ENCODE data around the gene DMXL2.
"Not testable (repeated sequence)": the region's sequence is repeated elsewhere in the genome, so short reads cannot be mapped to it uniquely, and the experiment has no call there.

DMXL2 gene

DNA sequence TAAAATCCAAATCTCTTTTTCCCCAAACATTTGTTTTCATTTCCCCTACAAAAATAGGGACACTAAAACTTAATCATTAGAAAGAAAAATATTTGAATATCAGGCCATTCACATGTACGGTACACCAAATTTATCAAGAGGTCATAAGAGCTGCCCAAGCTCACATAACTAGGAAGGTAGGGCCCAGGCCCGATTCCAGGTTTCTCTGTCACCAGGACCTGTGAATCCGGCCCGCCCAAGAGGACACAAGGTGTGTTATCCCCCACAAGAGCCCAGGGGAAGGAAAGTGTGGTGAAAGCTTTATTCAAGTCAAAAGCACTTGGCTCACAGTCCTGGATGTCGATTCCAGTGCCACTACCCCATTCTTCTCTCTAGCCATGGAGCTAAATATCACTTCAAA lies 130.6 kb downstream of the DMXL2 start:
- no peak for DNase-seq

DNA sequence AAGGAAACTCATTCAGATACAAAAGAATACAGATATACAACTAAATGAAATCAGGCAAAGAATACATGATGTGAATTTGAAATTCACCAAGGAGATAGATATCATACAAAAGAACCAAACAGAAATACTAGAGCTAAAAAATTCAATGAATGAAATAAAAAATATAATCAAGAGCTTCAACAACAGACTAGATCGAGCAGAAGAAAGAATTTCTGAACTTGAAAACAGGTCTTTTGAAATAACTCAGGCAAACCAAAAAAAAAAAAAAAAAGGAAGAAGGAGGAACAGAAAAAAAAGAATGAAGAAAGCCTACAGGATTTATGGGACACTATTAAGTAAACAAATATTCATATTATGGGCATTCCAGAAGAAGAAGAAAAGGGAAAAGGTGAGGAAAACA lies 137.8 kb downstream of the DMXL2 start:
- DNase-seq = no peak

DNA sequence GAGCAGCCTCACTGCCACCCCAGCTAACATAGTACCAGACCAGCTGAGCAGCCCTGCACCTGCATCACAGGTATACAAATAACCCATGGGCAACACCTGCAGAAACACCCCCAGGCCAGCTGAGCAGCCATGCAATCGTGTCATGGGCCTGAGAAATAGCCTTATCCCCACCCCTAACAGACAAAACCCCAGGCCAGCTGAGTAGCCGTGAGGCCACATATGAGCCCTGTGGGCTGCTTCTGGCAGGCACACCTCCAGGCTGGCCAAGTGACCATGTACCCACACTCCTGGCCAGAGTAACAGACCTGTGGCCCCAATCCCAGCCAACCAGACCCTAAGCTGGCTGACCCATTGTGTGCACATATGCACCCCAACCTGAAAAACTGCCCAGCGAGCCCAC lies 138.6 kb downstream of the DMXL2 start:
- no peak for DNase-seq

DNA sequence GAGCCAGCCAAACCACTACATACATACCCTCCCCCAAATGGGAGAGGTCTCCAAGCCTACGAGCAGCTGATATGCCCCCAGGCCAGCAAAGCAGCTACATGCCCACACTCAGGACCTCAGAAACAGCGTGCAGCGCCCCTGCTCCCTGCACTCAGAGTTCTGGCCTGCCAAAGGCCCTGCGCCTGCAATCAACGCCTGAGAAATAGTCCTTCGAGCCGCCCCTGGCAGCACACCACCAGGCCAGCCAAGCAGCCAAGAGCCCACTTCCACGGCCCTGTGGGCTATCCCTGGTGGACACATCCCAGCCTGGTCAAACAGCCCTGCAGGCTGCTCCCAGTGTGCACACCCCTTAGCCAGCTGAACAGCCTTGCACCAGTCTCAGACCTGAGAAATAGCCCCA lies 139.1 kb downstream of the DMXL2 start:
- no peak for DNase-seq

DNA sequence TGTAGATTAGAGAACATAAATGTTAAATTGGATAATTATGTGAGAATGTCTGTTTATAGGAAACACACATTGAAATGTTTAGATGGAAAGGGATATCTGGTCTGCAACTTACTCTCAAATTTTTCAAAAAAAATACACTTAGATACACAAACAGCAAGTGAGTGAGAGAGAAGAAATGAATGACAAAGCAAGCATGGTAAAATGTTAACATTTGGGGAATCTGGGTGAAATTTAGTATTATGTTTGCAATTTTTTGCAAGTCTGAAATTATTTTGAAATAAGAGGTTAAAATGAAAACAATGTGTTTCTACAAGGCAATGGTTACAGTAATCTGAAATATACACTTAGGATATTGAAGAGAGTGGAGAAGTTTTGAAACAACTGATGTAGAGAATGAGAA lies 146.8 kb downstream of the DMXL2 start:
- DNase-seq = no peak

DNA sequence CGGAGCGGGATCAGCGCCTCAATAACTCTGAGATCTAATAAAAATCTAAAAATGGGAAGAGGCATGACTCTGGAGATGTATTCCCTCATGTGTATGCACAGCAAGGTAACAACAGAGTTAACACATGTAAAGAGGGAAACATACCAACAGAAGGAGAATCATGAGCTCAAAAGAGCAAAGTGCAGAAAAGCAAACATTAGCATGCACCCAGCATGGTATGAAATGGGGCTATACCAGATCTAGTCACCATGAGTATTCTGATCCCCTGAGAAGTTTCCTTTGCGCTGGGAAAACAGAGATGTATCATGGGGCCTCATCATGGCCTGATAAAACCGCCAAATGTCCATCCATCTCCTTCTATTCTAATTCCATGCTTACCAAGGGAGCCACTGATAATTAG lies 152.1 kb downstream of the DMXL2 start:
- DNase-seq = no peak

DNA sequence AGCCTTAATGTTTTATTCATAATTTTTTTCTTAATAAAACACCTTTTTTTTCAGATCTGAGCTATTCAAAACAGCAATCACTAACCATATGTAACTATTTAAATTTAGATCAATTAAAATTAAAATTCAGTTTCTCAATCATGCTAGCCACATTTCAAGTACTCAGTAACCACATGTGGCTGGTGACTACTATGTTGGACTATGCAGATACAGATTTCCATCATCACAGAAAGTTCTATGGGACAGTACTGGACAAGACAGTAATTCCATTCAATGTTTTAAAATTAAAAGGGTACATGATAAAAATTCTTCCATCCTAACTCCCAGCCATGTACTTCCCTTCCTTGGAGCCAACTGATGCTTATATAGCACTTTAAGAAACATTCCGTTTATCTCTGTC lies 161.8 kb downstream of the DMXL2 start:
- DNase-seq = no peak

DNA sequence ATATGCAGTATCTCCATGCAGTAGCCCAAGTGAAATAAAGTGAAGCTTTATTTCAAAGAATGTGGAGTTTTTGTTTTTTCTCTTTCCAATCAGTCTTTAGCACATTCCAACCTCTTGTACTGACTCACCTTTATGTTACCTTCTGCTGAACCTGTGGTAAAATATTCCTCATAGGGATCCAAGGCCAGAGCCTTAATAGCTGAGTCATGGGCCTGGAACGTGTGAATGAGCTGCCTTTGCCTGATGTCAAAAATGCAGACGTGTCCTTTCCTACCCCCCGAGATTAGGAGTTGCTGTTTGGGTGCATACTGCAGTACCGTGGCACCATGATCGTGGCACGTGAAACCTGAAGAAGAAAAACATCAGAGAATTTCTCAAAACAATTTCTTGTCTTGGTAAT lies 172.6 kb downstream of the DMXL2 start:
- no peak for DNase-seq

DNA sequence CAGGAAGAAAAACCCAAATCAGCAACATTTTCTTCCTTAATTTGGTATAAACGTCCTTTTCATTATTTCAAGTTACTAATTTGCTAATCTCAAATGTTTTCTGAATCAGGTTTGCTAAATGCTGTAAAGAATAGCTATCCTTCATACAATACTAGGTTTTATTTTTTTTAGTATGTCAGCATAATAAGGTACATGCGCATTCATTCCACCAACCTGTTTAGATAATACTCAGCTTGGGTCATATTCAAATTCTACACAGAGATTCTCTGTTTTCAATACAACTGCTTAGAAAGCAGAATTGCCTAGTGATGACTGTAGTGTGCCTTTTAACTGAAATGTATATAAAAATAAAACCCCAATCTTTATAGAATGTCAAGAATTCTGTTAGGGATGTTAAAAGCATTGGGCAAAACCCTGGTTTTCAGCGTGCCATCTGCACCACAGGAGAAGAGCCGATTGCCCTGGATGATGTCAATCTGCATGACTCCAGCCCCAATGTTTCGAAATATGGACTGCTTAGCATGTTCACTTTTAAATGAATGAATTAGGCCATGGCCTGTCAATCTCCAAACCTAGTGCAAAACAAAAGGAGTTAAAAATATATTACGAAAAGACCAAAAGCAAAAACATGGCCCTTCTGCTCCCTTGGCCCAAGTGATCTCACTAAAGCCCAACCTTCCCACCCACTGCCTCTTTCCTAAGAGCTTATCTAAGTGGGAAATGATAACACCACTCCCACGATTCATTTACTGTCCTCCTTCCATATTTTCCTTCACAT lies 173.8 kb downstream of the DMXL2 start:
- DNase-seq = no peak

DNA sequence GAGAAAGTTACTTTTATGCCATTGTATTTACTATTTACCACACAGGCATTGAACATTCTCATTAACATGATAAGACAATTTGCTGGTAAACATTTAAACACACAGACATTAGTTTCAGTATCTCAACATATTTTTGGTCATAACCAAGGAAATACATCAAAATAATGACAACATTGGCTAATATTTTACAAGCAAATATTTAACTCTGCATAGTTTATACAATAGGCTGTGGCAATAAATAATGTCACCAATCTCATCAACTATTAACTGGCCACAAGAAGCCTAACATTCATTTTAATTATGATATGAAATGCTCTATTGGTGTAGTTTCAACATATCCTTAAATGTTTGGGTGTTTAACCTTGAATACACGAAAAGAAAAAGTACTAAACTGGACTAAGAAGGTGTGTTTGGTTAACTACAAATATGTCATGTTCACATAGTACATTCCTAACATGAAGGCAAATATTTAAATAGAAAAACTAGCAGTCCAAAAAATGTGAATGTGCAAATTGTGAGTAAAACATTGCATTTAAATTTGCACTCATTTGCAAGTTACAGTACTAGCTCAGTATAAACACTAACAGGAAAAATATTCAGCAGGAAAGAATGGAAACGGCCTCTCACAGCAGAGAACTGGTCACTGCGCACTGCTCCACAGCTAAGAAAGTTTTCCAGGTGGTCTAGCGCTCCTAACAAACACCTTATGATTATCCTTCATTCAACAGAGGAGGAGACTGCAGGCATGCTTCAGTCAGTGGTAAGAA lies 174.5 kb downstream of the DMXL2 start:
- DNase-seq = no peak

DNA sequence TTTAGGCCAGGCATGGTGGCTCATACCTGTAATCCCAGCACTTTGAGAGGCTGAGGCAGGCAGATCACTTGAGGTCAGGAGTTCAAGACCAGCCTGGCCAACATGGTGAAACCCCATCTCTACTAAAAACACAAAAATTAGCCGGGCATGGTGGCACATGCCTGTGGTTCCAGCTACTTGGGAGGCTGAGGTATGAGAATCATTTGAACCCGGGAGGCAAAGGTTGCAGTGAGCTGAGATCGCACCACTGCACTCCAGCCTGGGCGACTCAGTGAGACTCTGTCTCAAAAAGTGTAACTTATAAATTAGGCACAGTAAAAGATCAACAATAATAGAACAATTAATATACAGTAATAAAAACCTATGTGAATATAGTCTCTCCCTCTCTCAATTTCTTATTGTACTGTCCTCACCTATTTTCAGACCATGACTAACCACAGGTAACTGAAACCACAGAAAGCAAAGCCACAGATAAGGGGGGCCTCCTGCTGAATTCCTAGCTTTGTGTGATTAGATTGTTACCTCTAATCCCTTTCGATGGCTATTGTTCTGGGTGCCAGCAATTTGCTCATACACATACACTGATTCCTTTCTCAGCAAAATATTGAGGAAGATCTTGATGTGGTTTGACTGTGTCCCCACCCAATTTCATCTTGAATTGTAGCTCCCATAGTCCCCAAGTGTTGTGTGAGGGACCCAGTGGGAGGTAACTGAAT lies 176.4 kb downstream of the DMXL2 start:
- DNase-seq = not testable (repeated sequence)

DNA sequence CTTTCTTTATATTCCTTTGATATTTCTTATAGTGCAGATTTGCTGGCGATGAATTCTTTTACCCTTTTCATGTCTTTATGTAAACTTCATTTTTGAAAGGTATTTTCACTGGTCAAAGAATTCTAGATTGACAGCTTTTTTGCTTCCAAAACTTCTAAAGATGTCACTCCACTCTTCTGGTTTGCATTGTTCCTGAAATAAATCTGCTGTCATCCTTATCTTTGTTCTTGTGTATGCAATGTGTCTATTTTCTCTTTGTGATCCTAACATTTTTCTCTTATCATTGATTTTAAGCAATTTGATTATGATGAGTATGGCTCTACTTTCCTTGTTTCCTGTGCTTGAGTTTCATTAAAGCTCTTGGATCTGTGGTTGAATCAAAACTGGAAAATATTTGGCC lies 177.8 kb downstream of the DMXL2 start:
- DNase-seq = no peak

DNA sequence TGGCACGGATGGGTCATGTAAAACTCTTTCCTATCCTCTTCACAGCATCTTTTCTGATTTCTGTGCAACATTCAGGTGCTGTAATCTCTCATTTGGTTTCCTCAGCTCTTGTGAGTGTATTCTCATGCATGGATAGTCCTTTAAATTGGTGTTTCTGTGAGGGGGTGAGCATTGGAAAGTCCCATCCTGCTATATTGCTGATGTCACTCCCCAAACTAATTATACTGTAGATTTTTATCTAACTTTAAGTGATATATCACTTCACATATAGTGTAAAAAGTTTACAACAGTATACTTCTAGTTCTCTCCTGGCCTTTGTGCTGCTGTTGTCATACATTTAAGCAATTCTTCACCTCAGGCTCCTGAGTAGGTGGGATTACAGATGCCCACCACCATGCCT lies 178.5 kb downstream of the DMXL2 start:
- DNase-seq = no peak

DNA sequence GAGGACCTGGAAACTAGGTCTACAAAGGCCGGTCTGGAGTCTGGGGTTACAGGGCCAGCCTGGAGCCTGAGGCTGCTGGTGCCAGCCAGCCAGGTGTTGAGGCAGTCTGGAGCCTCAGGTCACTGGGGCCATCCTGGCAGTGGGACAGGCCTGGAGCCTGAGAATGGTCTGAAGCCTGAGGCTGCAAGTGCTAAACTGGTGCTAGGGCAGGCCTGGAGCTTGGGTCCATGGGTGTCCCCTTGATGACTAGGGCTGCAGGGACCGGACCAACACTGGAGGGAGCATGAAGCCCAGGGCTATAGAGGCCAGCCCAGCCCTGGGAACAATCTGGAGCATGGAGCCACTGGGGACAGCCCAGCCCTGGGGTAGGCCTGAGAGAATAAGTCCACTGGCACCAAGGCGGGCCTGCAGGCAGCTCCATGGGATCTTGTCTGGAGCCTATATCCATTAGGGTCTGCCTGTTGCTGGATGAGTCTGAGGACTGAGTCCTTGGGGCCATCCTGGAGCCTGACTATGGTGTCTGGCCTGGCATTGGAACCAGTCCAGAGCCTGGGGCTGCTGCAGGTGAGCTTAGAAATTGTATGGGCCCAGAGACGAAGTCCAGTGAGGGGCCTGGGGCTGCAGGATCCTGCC lies 179.2 kb downstream of the DMXL2 start:
- no peak for DNase-seq

DNA sequence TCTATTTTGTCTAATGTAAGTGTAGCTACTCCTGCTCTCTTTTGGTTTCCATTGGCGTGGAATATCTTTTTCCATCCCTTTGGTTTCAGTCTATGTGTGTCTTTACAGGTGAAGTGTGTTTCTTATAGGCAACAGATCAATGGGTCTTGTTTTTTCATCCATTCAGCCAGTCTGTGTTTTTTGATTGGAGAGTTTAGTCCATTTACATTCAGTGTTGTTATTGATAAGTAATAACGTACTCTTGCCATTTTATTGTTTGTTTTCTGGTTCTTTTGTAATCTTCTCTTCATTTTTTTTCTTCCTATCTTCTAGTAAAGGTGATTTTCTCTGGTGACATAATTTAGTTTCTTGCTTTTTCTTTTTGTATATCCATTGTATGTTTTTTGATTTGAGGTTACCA lies 184.0 kb downstream of the DMXL2 start:
- DNase-seq = no peak

DNA sequence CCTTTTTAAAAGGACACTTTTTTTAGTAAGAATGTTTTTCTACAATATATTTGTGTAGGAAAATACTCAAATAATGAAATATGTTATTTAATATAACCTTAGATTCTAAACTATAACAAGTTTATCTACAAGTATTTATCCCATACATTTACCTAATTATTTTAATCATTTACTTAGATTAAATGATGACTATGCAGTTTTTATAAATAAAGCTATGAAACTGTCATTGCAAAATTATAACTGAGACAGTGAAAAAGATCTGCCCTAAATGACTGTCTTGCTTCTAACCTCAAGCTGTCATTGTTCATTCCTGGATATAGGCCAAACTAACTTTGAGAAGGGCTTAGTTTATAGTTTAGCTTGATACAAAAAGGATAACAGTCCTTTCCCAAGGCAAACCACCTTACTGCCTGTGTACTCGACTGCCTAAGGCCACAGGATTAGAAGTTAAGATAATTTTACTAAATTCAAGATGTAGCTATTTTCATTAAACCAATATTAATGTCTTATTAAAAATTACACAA lies 197.0 kb downstream of the DMXL2 start:
- DNase-seq = no peak

DNA sequence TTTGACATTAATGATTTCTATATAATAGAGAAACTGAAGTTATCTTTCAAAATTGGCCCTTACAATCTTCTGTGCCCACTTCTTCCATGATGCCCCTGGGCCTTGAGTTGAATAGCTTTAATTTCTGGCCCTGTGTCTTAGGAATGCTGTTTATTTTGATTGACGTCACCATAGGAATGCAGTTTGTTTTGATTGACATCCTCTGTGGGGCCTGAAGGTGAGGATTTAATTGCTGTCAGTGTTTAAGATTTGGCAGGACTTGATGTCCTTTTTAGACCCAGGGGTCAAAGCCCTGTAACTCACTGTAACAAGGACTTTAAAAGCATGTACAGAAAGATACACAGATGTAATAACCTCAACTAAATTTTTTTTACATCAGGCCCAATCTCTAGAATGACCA lies 197.8 kb downstream of the DMXL2 start:
- no peak for DNase-seq

DNA sequence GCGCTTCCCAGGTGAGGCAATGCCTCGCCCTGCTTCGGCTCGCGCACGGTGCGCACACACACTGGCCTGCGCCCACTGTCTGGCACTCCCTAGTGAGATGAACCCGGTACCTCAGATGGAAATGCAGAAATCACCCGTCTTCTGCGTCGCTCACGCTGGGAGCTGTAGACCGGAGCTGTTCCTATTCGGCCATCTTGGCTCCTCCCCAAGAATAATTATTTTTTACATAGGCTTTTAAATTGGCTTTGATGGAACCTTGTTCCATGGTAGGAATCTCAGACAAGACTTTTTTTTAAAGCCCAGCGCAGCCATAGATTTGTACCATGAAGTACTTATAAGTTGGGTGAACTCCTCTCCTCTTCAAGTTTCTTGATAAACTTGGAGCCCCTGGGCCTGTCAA lies 199.5 kb downstream of the DMXL2 start:
- DNase-seq = not testable (repeated sequence)

DNA sequence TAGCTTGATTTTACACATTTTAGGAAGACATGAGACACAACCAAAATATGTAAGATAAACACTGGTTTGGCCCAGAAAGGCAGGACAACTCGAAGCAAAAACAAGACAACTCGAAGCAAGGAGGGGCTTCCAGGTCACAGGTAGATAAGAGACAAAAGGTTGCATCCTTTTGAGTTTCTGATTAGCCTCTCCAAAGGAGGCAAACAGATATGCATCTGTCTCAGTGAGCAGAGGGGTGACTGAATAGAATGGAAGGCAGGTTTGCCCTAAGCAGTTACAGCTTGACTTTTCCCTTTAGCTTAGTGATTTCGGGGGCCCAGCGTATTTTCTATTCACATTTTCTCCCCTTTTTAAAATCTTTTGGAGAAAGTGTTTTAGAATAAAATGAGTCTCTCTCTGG lies 206.4 kb downstream of the DMXL2 start:
- DNase-seq = no peak

DNA sequence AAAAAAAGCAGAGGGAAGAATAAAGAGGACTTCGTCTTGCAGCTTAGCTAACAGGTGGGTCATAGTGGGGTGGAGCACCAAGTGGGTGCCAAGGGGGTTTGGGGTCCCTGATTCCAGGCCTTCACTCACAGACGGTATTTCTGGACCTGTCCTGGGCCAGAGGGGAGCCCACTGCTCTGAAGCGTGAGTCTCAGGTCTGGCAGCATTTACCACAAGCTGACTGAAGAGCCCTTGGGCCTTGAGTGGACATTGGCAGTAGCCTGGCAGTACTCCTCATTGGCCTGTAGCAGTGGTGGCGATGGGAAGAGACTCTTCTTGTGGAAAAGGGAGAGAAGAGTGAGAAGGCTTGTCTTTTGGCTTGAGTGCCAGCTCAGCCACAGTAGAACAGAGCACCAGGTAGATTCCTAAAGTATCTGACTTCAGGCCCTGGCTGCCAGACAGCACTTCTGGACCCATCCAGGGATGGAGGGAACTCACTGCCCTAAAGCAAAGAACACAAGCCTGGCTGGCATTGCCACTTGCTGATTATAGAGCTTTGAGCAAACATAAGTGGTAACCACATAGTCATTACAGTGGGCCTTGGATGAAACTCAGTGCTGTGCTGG lies 208.2 kb downstream of the DMXL2 start:
- DNase-seq = no peak

DNA sequence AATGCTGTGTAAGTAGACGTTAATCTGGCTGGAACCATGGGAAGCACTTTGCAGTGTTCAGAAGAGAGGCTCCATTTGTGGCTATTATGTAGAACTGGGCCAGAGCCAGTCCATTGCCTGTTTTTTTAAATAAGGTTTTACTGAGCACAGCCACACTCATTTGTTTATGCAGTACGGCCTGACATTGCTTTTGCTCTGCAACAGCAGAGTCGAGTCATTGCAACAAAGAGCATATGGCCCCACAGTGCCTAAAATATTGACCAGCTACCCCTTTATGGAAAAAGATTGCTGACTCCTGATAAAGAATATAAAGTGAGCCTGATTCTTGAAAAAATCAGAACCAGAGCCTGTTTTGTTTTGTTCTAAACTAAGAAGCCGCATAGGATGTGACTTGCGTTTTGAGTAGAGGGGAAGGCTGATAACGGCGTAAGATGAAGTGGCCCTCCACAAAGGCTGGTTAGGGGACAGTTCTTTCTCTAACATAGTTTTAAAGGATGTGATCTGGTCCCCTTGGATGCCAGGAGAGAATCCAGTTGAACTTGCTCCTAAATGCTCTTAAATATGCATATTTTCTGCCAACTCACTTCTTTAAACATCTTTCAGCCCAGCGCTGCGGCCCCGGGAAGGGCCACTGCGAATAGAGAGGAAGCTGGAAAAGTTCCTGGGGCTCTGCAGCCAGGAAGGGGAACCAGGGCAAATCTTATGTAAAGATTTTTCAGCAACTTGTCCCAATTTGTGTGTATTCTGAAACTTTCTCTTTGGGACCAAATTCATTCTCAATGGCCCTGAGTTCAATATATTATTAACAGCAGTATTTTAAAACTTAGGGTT lies 216.7 kb downstream of the DMXL2 start:
- no peak for DNase-seq

Data from stimulated activated CD4-positive, alpha-beta T cell treated with anti-CD3 and anti-CD28 coated beads, Interleukin-2, amount 100 ng/mL, for 48 hours (primary cell).